SK-N-SH treated with all-trans-retinoic acid at 6 μM for 48 hours (cell line): Measurements from ENCODE around the gene SLC25A52.

ENCODE experiments used
- ATAC-seq: fragments of 200-7000 bp; cut with Tn5 transposase; 3 replicates; pipeline ENCODE4 v1.9.1; 2020; ENCODE audit warnings: mild to moderate bottlenecking, moderate library complexity
- ARNTL ChIP-seq: fragments of 450-650 bp; formaldehyde crosslinking; IDR thresholded peaks from 2 replicates; pipeline ENCODE4 v1.5.0; 2020; ENCODE audit warnings: low read depth, mild to moderate bottlenecking, moderate library complexity, borderline replicate concordance
- BACH2 ChIP-seq: fragments of 250-450 bp; sonication (Bioruptor Pico); IDR thresholded peaks from 2 replicates; pipeline ENCODE4 v1.9.0; 2021; ENCODE audit warnings: mild to moderate bottlenecking, borderline replicate concordance
- CSDC2 ChIP-seq: fragments of 250-450 bp; sonication (Bioruptor Pico); IDR thresholded peaks from 2 replicates; pipeline ENCODE4 v1.5.0; 2020; ENCODE audit warnings: mild to moderate bottlenecking, moderate library complexity
- ESRRG ChIP-seq: fragments of 250-450 bp; sonication (Bioruptor Pico); IDR thresholded peaks from 2 replicates; pipeline ENCODE4 v1.6.1; 2021; ENCODE audit warnings: mild to moderate bottlenecking
- GLIS3 ChIP-seq: fragments of 250-450 bp; sonication (Bioruptor Pico); IDR thresholded peaks from 2 replicates; pipeline ENCODE4 v1.5.0; 2020; ENCODE audit warnings: mild to moderate bottlenecking, moderate library complexity
- RARB ChIP-seq: fragments of 250-450 bp; sonication (Bioruptor Pico); IDR thresholded peaks from 2 replicates; pipeline ENCODE4 v1.8.0; 2021; ENCODE audit warnings: mild to moderate bottlenecking, moderate library complexity
- SNAI2 ChIP-seq: fragments of 250-450 bp; sonication (Bioruptor Pico); IDR thresholded peaks from 2 replicates; pipeline ENCODE4 v1.5.0; 2020; ENCODE audit warnings: mild to moderate bottlenecking, moderate library complexity
- TCF4 ChIP-seq: fragments of 250-450 bp; sonication (Bioruptor Pico); IDR thresholded peaks from 2 replicates; pipeline ENCODE4 v1.8.0; 2021; ENCODE audit warnings: mild to moderate bottlenecking, moderate library complexity, borderline replicate concordance
- TOX ChIP-seq: fragments of 250-450 bp; sonication (Bioruptor Pico); IDR thresholded peaks from 2 replicates; pipeline ENCODE4 v1.8.0; 2021; ENCODE audit warnings: mild to moderate bottlenecking, moderate library complexity, borderline replicate concordance
- ZC3H10 ChIP-seq: fragments of 250-450 bp; sonication (Bioruptor Pico); IDR thresholded peaks from 2 replicates; pipeline ENCODE4 v1.5.1; 2021; ENCODE audit warnings: mild to moderate bottlenecking, moderate library complexity
- ZFP3 ChIP-seq: fragments of 250-450 bp; sonication (Bioruptor Pico); IDR thresholded peaks from 2 replicates; pipeline ENCODE4 v1.5.0; 2020; ENCODE audit warnings: mild to moderate bottlenecking, moderate library complexity
- ZFP30 ChIP-seq: fragments of 450-650 bp; formaldehyde crosslinking; IDR thresholded peaks from 2 replicates; pipeline ENCODE4 v1.5.0; 2022; ENCODE audit warnings: mild to moderate bottlenecking, moderate library complexity
- ZNF70 ChIP-seq: fragments of 450-650 bp; formaldehyde crosslinking; IDR thresholded peaks from 2 replicates; pipeline ENCODE4 v1.5.0; 2020; ENCODE audit warnings: mild to moderate bottlenecking, moderate library complexity
- ZNF8 ChIP-seq: fragments of 450-650 bp; formaldehyde crosslinking; IDR thresholded peaks from 2 replicates; pipeline ENCODE4 v1.5.0; 2020; ENCODE audit warnings: mild to moderate bottlenecking, moderate library complexity
- TF ChIP-seq, protein P1 (sequence below): fragments of 250-450 bp; sonication (Bioruptor Pico); IDR thresholded peaks from 2 replicates; pipeline ENCODE4 v1.8.0; 2020; ENCODE audit warnings: mild to moderate bottlenecking, moderate library complexity, borderline replicate concordance
- TF ChIP-seq, protein P2 (sequence below): fragments of 250-450 bp; sonication (Bioruptor Pico); IDR thresholded peaks from 2 replicates; pipeline ENCODE4 v1.8.0; 2021; ENCODE audit warnings: low read depth, mild to moderate bottlenecking, moderate library complexity, borderline replicate concordance
- TF ChIP-seq, protein P3 (sequence below): fragments of 250-450 bp; sonication (Bioruptor Pico); IDR thresholded peaks from 2 replicates; pipeline ENCODE4 v1.5.0; 2020; ENCODE audit warnings: mild to moderate bottlenecking, moderate library complexity
- TF ChIP-seq, protein P4 (sequence below): fragments of 250-450 bp; sonication (Bioruptor Pico); IDR thresholded peaks from 2 replicates; pipeline ENCODE4 v1.5.1; 2020; ENCODE audit warnings: low read depth, mild to moderate bottlenecking, moderate library complexity
- TF ChIP-seq, protein P5 (sequence below): fragments of 250-450 bp; sonication (Bioruptor Pico); IDR thresholded peaks from 2 replicates; pipeline ENCODE4 v1.5.1; 2021; ENCODE audit warnings: mild to moderate bottlenecking, moderate library complexity

The SLC25A52 gene

DNA sequence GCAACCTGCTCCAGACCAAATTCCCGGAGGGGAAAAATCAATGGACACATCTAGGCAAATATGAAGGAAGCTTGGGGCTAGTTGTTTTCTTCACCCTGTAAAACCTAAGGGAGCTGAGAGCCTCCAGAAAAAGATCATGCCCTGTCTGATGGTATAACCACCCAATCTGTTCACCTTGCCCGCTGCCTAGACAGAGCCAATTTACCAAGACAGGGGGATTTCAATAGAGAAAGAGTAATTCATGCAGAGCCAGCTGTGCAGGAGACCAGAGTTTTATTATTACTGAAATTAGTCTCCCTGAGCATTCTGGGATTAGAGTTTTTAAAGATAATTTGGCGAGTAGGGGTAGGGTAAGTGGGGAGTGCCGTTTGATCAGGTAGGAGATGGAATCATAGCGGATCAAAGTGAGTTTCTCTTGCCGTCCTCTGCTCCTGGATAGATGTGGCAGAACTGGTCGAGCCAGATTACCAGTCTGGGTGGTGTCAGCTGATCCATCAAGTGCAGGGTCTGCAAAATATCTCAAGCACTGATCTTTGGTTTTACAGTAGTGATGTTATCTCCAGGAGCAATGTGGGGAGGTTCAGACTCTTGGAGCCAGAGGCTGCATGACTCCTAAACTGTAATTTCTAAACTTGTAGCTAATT lies 41.2 kb downstream of the SLC25A52 start (continued):
- TF ChIP-seq, protein P1, sequence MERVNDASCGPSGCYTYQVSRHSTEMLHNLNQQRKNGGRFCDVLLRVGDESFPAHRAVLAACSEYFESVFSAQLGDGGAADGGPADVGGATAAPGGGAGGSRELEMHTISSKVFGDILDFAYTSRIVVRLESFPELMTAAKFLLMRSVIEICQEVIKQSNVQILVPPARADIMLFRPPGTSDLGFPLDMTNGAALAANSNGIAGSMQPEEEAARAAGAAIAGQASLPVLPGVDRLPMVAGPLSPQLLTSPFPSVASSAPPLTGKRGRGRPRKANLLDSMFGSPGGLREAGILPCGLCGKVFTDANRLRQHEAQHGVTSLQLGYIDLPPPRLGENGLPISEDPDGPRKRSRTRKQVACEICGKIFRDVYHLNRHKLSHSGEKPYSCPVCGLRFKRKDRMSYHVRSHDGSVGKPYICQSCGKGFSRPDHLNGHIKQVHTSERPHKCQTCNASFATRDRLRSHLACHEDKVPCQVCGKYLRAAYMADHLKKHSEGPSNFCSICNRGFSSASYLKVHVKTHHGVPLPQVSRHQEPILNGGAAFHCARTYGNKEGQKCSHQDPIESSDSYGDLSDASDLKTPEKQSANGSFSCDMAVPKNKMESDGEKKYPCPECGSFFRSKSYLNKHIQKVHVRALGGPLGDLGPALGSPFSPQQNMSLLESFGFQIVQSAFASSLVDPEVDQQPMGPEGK (CRISPR knock-in tag) = no peak
- TF ChIP-seq ZFP30 (CRISPR knock-in tag) (no peak), GLIS3 (CRISPR knock-in tag) (no peak), CSDC2 (CRISPR knock-in tag) (no peak)

DNA sequence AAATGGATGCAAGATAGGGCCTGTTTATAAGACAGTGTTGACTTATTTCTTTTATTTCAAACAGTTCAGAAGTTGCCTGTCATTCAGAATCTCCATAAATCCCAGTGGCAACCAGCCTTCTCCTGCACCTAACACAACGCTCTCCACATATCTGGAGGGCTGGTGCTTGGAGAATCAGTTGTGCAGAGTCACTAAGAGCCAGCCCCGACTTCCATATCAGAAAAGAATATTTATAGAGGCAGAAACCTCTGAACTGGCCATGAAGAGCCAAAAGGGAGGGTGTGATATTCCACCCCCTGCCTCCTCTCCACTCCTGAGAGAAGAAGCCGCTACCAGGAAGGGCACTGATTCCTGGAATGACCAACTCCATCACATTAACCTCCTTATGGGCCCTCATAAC lies 42.3 kb downstream of the SLC25A52 start:
- TF ChIP-seq, protein P2, sequence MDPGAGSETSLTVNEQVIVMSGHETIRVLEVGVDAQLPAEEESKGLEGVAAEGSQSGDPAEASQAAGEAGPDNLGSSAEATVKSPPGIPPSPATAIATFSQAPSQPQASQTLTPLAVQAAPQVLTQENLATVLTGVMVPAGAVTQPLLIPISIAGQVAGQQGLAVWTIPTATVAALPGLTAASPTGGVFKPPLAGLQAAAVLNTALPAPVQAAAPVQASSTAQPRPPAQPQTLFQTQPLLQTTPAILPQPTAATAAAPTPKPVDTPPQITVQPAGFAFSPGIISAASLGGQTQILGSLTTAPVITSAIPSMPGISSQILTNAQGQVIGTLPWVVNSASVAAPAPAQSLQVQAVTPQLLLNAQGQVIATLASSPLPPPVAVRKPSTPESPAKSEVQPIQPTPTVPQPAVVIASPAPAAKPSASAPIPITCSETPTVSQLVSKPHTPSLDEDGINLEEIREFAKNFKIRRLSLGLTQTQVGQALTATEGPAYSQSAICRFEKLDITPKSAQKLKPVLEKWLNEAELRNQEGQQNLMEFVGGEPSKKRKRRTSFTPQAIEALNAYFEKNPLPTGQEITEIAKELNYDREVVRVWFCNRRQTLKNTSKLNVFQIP = no peak
- no peak for TF ChIP-seq RARB
- TF ChIP-seq, protein P3, sequence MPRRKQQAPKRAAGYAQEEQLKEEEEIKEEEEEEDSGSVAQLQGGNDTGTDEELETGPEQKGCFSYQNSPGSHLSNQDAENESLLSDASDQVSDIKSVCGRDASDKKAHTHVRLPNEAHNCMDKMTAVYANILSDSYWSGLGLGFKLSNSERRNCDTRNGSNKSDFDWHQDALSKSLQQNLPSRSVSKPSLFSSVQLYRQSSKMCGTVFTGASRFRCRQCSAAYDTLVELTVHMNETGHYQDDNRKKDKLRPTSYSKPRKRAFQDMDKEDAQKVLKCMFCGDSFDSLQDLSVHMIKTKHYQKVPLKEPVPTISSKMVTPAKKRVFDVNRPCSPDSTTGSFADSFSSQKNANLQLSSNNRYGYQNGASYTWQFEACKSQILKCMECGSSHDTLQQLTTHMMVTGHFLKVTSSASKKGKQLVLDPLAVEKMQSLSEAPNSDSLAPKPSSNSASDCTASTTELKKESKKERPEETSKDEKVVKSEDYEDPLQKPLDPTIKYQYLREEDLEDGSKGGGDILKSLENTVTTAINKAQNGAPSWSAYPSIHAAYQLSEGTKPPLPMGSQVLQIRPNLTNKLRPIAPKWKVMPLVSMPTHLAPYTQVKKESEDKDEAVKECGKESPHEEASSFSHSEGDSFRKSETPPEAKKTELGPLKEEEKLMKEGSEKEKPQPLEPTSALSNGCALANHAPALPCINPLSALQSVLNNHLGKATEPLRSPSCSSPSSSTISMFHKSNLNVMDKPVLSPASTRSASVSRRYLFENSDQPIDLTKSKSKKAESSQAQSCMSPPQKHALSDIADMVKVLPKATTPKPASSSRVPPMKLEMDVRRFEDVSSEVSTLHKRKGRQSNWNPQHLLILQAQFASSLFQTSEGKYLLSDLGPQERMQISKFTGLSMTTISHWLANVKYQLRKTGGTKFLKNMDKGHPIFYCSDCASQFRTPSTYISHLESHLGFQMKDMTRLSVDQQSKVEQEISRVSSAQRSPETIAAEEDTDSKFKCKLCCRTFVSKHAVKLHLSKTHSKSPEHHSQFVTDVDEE (CRISPR knock-in tag) = no peak
- TF ChIP-seq GLIS3 (CRISPR knock-in tag) = no peak
- no peak for TF ChIP-seq ARNTL
- no peak for TF ChIP-seq ESRRG (CRISPR knock-in tag)
- TF ChIP-seq CSDC2 (CRISPR knock-in tag) = no peak
- TF ChIP-seq, protein P4, sequence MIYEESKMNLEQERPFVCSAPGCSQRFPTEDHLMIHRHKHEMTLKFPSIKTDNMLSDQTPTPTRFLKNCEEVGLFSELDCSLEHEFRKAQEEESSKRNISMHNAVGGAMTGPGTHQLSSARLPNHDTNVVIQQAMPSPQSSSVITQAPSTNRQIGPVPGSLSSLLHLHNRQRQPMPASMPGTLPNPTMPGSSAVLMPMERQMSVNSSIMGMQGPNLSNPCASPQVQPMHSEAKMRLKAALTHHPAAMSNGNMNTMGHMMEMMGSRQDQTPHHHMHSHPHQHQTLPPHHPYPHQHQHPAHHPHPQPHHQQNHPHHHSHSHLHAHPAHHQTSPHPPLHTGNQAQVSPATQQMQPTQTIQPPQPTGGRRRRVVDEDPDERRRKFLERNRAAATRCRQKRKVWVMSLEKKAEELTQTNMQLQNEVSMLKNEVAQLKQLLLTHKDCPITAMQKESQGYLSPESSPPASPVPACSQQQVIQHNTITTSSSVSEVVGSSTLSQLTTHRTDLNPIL (CRISPR knock-in tag) = no peak
- TF ChIP-seq, protein P1 (CRISPR knock-in tag) = no peak
- no peak for TF ChIP-seq ZFP3 (CRISPR knock-in tag)
- no peak for TF ChIP-seq BACH2
- no peak for TF ChIP-seq TOX
- TF ChIP-seq TCF4 = no peak
- TF ChIP-seq SNAI2 (CRISPR knock-in tag) = no peak
- no peak for ATAC-seq

DNA sequence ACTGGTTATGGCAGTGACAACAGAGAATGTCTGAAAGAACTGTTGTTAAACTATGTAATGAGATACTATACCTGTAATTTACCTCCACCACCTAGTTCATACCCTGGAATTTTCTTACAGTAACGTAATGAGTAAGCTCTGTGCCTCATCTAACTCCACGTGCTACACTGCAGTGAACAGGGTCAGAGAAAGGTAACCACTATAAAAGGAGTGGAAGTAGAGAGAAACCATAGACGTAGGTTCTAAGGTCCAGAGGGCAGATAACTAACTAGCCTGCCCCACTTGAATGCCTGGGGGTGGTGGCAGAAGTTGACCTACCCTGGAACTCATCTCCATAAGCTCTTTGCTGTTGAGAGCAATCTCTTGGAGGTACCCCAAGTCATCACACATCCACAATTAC lies 44.3 kb downstream of the SLC25A52 start:
- no peak for TF ChIP-seq CSDC2 (CRISPR knock-in tag)
- no peak for TF ChIP-seq ESRRG (CRISPR knock-in tag)
- TF ChIP-seq, protein P5, sequence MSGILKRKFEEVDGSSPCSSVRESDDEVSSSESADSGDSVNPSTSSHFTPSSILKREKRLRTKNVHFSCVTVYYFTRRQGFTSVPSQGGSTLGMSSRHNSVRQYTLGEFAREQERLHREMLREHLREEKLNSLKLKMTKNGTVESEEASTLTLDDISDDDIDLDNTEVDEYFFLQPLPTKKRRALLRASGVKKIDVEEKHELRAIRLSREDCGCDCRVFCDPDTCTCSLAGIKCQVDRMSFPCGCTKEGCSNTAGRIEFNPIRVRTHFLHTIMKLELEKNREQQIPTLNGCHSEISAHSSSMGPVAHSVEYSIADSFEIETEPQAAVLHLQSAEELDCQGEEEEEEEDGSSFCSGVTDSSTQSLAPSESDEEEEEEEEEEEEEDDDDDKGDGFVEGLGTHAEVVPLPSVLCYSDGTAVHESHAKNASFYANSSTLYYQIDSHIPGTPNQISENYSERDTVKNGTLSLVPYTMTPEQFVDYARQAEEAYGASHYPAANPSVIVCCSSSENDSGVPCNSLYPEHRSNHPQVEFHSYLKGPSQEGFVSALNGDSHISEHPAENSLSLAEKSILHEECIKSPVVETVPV (CRISPR knock-in tag) = no peak
- no peak for TF ChIP-seq BACH2
- no peak for TF ChIP-seq TCF4
- TF ChIP-seq ZC3H10 = no peak
- no peak for TF ChIP-seq ZNF70 (CRISPR knock-in tag)
- TF ChIP-seq ZFP3 (CRISPR knock-in tag) = no peak
- TF ChIP-seq ZNF8 (CRISPR knock-in tag) = no peak
- TF ChIP-seq, all 23 proteins: peak for 0
- no peak for ATAC-seq
